WTC11 (cell line): ENCODE results near the gene SMARCA2.

ENCODE experiments used
- ATF2 ChIP-seq: sonication (generic); formaldehyde crosslinking; IDR thresholded peaks from 2 replicates; pipeline ENCODE4 v1.8.1; 2022; ENCODE audit warnings: low read depth, missing genetic modification reagents, borderline replicate concordance
- CTCF ChIP-seq: fragments of 200-600 bp; IDR thresholded peaks from 2 replicates; pipeline ENCODE4 v1.8.0; 2022; ENCODE audit warnings: antibody characterized with exemption
- E2F4 ChIP-seq: sonication (generic); formaldehyde crosslinking; IDR thresholded peaks from 2 replicates; pipeline ENCODE4 v1.8.1; 2022; ENCODE audit warnings: low read depth, mild to moderate bottlenecking, moderate library complexity, missing genetic modification reagents, borderline replicate concordance

- TF ChIP-seq CTCF (no peak), ATF2 (no peak), E2F4 (CRISPR knock-in tag) (no peak)
Measured at GRCh38 chr9:2130941-2131340, 115.8 kb downstream of the SMARCA2 start.
